Endothelial cell of hepatic sinusoid (primary cell): Measurements from ENCODE around the gene ANKS1A.
"Not testable (repeated sequence)": the region's sequence is repeated elsewhere in the genome, so short reads cannot be mapped to it uniquely, and the experiment has no call there.

Source experiments
- in situ Hi-C: cut with HindIII; loops from 2 replicates; pipeline ENCODE4 v1.10.0; 2017; ENCODE audit warnings: low sequenced_read_pairs

ANKS1A gene

DNA sequence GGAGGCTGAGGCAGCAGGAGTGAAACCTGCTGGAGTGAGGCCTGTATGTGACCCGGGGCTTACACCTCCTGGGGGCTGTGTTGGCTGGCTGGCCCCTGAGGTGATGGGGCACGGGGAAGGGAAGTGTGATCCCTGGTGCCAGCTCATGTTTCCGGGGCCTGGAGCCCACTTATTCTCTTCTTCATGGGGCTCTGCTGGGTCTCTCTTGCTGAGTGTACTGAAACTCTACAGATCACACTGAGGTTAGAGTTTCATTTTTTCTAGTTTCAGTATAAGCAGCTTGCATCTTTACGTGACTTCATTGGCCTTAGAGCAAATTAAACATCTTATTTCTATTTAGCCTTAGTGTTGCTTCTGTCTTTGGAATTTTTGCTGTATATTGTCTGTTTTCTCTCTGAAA, 96.2 kb downstream of the ANKS1A start:
- in situ Hi-C loops = loop anchor here (10.0 kb wide), 1 partner anchor 130 kb away; no protein-coding TSS in a partner anchor

DNA sequence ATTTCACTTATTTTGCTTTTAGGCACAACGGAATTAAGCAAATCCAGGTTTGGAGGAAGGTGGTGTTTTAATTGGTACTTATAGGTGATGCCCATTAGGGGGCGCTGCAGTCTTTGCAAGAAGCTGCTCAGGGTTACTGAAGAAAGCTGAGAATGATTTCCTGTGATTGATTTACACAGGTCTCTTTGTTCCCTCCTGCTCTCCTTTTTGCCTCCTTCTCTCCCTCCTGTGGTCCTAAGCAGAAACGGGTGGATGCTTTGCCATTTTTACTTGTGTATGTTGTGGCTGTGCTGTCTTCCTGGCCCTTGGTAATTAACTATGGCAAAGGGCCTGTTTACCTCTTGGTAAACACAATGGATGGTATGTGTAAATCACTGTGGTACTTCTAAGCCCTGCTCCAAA, 97.8 kb downstream of the ANKS1A start:
- in situ Hi-C loops = loop anchor here (10.0 kb wide), 1 partner anchor 128 kb away; no protein-coding TSS in a partner anchor

DNA sequence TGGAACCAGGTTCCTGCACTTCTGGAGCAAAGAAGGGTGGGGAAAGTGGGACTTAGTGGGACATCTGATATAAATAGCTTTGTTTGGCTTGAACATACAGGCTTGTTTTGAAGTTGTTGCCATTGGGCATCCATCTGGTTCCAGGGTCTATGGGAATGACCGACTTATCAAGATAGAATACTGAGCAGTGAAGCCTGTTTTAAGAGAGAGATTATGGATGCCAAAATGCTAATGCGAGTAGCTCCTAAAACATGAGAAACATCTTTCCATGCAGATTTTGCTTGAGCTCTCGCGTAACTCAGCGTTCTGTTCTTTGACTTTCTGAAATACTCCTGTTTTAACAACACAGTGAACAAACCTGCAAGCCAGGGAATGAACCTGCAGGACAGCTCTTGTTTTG, 98.5 kb downstream of the ANKS1A start:
- in situ Hi-C loops = loop anchor here (10.0 kb wide), 1 partner anchor 127 kb away; no protein-coding TSS in a partner anchor

- in situ Hi-C loops = no loop called here
Measured at GRCh38 chr6:34990971-34991560, 102.0 kb downstream of the ANKS1A start.

DNA sequence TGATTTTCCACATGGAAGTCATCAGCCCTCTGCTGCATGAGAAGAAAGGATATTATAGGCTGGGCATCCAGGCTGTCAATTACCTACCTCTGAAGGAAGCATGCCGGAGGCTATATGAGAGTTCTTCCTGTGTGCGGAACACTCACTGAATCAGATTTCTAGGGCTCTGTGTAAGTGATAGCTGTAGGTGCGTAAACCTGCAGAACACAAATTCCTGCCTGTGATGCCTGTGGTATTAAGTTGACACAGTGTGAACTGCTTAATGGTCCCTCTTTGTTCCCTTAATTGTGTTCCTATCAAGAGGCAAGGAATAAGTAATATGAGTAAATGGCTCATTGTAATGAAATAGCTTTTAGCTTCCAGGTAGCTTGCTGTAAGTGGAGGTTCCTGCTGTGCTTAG, 103.3 kb downstream of the ANKS1A start:
- in situ Hi-C loops = no loop called here

- in situ Hi-C loops = no loop called here
Measured at GRCh38 chr6:34993213-34993612, 104.2 kb downstream of the ANKS1A start.

GRCh38 chr6:34994693-34995092, 105.6 kb downstream of the ANKS1A start:
- in situ Hi-C loops = no loop called here

- in situ Hi-C loops = not testable (repeated sequence)
Measured at GRCh38 chr6:34998417-34998816, 109.4 kb downstream of the ANKS1A start.

- in situ Hi-C loops = not testable (repeated sequence)
Measured at GRCh38 chr6:34999153-34999552, 110.1 kb downstream of the ANKS1A start.

DNA sequence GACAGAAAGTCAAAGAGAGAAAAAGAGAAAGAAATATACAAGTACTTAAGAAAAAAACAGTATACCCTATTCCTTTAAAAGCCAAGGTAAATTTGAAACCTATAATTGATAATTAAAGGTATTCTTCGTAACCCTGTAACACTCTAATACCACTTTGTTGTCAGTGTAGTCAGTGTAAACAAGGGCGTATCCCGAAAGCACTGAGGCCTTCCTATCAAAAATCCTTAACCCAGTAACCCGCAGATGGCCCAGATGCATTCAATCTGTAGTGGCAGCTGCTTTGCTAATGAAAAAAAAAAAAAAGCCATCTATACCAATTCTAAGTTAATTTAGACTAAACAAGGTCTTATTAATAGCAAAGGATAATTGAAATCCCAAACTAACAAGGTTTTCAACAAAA, 110.9 kb downstream of the ANKS1A start:
- in situ Hi-C loops = not testable (repeated sequence)

DNA sequence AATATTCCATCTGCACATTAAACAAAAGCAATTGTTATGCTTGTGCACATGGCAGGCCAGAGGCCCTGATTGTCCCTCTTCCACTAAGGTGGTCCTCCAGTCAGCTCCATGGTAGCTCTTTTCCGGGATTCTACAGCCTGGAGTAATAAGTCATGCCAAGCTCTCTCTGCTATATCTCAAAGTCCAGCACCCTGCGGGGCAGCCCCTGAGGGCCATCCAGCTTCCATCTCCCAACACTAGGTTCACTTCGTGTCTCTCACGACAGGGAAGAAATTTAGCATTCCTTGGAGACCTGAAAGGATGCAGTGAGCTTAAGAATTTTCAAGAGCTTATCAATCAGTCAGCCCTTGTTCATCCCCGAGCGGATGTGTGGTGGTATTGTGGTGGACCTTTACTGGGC, 112.3 kb downstream of the ANKS1A start:
- in situ Hi-C loops = not testable (repeated sequence)

DNA sequence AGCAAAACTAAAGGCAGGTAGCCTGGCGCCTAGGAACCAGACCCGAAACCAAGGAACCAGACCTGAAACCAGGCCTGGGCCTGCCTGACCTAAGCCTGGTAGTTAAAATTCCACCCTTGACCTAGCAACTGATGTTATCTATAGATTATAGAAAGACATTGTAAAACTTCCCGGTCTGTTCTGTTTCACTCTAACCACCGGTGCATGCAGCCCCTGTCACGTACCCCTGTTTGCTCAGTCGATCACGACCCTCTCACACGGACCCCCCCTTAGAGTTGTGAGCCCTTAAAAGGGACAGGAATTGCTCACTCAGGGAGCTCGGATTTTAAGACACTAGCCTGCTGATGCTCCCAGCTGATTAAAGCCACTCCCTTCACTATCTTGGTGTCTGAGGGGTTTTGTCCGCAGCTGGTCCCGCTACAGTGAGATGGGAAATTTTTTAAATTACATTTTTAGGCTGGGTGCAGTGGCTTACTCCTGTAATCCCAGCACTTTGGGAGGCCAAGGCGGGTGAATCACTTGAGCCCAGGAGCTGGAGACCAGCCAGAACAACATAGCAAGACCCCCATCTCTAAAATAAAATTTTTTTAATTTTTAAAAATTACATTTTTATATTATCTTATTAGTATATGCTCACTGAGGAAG, 115.0 kb downstream of the ANKS1A start:
- in situ Hi-C loops = not testable (repeated sequence)

GRCh38 chr6:35007016-35007415, 118.0 kb downstream of the ANKS1A start:
- in situ Hi-C loops = no loop called here

- in situ Hi-C loops = no loop called here
Measured at GRCh38 chr6:35008858-35009257, 119.8 kb downstream of the ANKS1A start.

- in situ Hi-C loops = no loop called here
Measured at GRCh38 chr6:35011096-35012041, 122.3 kb downstream of the ANKS1A start.

DNA sequence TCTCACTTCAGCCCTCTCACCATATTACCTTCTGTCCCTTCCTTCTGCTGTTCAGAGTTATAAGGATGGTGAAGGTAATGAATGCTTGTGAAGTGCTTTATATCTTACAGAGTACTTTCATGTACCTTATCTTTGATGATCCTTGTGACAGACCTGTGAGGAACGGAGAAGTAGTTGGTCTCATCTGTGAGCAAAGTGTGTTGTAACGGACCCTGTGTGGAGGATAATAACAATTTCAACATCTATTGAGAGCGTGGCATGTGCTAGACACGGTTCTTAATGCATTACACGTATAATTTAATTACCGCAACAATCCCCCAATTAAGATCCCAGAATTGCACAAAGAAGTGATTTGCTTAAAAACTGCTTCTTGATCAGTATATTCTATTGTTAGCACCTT, 124.6 kb downstream of the ANKS1A start:
- in situ Hi-C loops = no loop called here

- in situ Hi-C loops = no loop called here
Measured at GRCh38 chr6:35014341-35014740, 125.3 kb downstream of the ANKS1A start.

DNA sequence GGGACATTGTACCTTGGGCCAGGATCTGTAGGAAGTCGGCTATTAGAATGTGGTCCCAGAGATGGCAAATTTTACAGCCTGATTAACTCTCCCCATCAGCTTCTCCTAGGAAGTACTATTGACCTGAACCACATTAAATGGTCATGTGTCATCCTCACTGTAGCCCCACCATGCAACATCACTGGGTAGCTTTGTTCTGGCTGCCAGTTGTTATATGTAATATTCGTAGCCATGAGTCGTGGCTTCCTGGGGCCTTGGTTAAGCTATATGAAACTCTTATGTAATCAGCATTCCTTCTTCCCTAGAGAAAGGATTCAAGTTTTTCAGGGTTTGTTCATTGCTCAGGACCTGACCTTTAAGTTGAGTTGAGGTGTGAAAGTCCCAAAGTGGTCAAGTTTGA, 125.7 kb downstream of the ANKS1A start:
- in situ Hi-C loops = no loop called here

DNA sequence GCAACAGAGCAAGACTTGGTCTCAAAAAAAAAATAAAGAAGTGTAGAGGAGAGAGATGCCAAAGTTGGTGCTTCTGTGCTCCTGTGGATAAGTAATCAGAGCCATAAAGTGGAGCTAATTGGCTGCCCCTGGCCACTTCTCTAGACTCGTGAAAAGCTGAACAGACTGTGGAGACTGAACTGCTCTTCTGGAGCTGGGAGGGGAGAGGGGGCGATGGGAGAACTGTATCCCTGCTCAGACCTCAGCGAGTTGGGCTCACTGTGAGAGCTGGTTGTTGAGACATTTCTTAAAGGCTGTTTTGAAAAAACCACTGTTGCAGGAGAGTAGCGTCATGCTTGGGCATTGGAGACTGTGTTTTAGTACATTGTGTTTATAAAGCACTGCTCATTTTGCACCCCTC, 126.4 kb downstream of the ANKS1A start:
- in situ Hi-C loops = no loop called here

DNA sequence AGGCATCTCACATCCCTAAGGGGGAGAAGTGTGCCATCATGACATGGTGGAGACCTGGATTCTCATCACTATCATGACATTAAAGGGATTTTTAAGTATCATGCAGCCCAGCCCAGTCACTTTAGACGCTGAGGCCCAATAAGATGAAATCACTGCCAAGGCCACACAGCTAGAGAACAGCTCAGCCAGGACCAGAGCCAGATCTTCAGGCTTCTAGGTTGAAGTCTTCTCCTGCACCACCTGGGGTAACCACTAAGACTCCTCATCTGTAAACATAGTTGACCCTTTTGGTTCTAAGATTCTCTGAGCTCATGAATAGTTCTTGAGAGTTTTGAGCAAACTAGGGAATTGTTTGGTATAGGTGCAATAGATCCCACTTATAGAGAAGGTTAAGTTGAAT, 126.9 kb downstream of the ANKS1A start:
- in situ Hi-C loops = no loop called here

DNA sequence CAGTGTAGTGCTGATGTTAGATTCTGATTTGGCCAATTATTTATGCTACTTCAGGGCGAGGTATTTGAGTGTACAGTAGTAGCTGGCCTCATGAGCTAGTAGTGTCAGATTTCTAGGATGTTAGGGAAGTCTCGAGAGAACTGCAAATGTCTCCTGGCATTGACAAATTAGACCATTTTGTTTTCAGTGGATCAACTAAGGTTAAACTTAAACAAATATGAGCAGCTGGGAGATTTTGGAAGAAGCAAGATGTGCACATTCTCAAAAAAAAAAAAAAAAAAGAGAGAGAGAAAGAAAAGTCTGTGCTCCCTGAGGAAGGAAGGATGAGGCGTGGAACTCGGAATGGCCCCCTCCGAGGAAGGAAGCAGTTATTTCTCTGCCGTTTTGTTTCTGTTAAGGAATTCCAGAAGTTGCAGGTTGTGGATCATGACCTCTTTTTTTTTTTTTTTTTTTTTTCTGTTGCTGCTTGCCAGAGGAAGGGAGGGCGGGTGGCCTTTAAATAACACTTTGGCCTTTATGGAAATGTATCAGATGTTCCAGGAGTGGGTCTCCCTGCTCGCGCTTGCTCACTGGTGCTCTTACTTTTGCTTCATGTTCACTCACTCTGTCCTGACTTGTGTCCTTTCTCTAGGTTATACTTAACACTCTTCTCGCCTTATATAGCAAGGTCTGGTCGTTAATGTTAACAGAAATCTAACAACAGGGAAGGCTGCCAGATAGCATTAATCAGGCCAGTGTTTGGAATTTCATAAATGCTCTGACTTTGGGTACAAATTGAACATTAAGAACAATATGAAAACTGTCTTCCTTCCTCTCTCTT, 127.7 kb downstream of the ANKS1A start:
- in situ Hi-C loops = no loop called here
